Activated naive CD4-positive, alpha-beta T cell treated with anti-CD3 and anti-CD28 coated beads, Interleukin-2, amount 10 ng/mL, durations not matched to agents 7 days and 5 days (primary cell): ENCODE results near the gene ROR1.

Experiments
- CTCF ChIA-PET: fragments of 350-600 bp; sonication (Branson Sonifier 250); formaldehyde crosslinking; loops from one replicate; lab custom pipeline; 2021; ENCODE audit warnings: antibody characterized with exemption; lab: Charles Lee
- DNase-seq: peaks from one replicate; pipeline ENCODE4 v3.0.0-alpha.2; 2020
- H3K27ac Mint-ChIP-seq: one replicate; pipeline ENCODE4 v1.8.0; 2021; ENCODE audit warnings: mild to moderate bottlenecking, moderate library complexity, mixed read lengths
- H3K27me3 Mint-ChIP-seq: one replicate; pipeline ENCODE4 v1.8.0; 2021; ENCODE audit warnings: mild to moderate bottlenecking, mixed read lengths
- H3K36me3 Mint-ChIP-seq: one replicate; pipeline ENCODE4 v1.8.0; 2021; ENCODE audit warnings: mixed read lengths
- H3K4me1 Mint-ChIP-seq: one replicate; pipeline ENCODE4 v1.8.0; 2021; ENCODE audit warnings: mixed read lengths
- H3K4me3 Mint-ChIP-seq: one replicate; pipeline ENCODE4 v1.8.0; 2021; ENCODE audit warnings: mild to moderate bottlenecking, moderate library complexity, mixed read lengths
- H3K9me3 Mint-ChIP-seq: one replicate; pipeline ENCODE4 v1.8.0; 2021; ENCODE audit warnings: mixed read lengths

Gene ROR1

DNA sequence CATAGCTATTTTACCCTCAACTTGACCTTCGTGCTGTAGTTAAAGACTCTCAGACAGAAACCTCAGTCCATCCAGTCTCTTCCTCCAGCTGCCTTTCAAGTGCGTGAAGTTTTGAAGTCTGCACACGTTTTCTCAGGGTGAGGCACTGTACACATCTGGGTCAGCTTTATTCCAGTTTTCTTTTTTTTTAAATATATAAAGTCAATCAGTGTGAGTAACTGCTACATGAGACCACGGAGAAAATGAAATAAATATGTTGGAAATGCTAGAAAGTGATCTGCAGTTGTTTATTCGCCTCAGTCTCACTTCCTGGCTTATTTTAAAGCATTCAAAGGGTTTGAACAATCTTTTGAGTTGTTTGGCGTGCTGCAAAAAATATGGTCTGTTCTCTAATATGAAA is 135.7 kb downstream of the ROR1 start:
- Mint-ChIP-seq H3K4me1 (no peaks in the 10 kb centered on the region), H3K27me3 (peaks cover 9% of the 10 kb centered on the region), H3K9me3 (no peaks in the 10 kb centered on the region), H3K36me3 (no peaks in the 10 kb centered on the region), H3K27ac (no peak overlapping the region), H3K4me3 (no peak overlapping the region)
- no peak for DNase-seq
- CTCF ChIA-PET, result interaction anchor here (1.8 kb wide), 1 partner anchor 218 kb away, joined by 4 read pairs; no protein-coding TSS in a partner anchor

DNA sequence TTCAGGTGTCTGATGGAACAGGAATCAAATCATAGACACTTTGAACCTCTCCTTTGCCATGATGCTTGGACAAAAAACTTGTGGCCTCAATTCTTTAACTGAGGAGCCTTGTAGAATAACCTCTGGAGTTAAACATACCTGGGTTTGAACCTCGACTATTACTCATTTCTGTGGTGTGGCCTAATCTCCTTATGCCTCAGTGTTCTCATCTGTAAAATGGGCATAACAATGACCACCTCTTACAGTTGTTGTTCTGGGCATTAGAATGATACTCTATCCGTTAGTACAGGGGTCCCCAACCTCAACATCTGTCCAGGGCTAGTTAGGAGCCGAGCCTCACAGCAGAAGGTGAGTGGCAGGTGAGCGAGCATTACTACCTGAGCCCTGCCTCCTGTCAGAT is 137.2 kb downstream of the ROR1 start:
- CTCF ChIA-PET, result no interaction called here
- Mint-ChIP-seq H3K36me3 (no peaks in the 10 kb centered on the region), H3K27ac (no peak overlapping the region), H3K27me3 (peaks cover 13% of the 10 kb centered on the region), H3K4me1 (no peaks in the 10 kb centered on the region), H3K4me3 (no peak overlapping the region), H3K9me3 (no peaks in the 10 kb centered on the region)
- no peak for DNase-seq

DNA sequence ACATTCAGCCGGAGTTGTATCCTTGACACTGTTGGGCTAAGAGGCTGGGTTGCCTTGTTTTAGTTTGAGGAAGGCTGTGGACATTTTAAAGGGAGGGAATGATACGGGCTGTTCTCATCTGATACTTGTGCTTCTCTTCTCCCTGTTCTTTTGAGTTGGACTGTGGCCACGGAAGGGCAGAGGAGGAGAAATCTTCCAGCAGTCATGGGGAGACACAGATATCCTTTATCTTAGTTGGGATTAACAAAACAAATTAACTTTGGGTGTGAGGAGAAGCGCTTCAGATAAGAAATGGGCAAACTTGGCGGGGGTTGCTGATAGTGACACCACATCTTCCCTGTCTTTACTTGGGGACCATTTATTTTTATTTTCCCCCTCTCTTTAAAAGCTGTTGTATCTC is 138.8 kb downstream of the ROR1 start:
- peaks cover 13% of the 10 kb centered on the region for H3K27me3 Mint-ChIP-seq
- no peak overlapping the region for H3K4me3 Mint-ChIP-seq
- no peaks in the 10 kb centered on the region for H3K36me3 Mint-ChIP-seq
- H3K27ac Mint-ChIP-seq, result no peak overlapping the region
- DNase-seq, result no peak
- CTCF ChIA-PET, result no interaction called here
- H3K4me1 Mint-ChIP-seq, result no peaks in the 10 kb centered on the region
- H3K9me3 Mint-ChIP-seq, result no peaks in the 10 kb centered on the region

DNA sequence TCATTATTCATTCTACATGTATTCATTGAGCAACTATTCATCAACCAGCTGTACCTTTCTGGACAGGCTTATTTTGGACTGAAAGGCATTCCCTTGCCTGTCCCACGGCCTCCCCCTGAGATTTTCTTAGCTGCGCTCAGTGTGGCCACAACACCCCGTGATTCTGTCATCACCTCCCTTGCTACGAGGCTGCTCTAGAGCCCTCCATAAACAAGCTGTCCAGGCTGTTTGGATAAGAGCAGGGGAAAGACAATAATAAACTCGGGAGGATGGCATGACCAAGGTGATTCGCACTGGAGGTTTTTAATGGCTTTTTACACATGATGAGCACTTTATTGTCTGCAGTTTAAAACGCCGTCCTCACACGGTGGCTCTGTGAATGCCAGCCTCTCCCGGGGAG is 139.7 kb downstream of the ROR1 start:
- CTCF ChIA-PET, result interaction anchor here (2.2 kb wide), 1 partner anchor 222 kb away, joined by 8 read pairs; no protein-coding TSS in a partner anchor
- peaks cover 13% of the 10 kb centered on the region for H3K27me3 Mint-ChIP-seq
- no peak overlapping the region for H3K27ac Mint-ChIP-seq
- no peak overlapping the region for H3K4me3 Mint-ChIP-seq
- no peaks in the 10 kb centered on the region for H3K9me3 Mint-ChIP-seq
- no peaks in the 10 kb centered on the region for H3K4me1 Mint-ChIP-seq
- DNase-seq, result no peak
- no peaks in the 10 kb centered on the region for H3K36me3 Mint-ChIP-seq

DNA sequence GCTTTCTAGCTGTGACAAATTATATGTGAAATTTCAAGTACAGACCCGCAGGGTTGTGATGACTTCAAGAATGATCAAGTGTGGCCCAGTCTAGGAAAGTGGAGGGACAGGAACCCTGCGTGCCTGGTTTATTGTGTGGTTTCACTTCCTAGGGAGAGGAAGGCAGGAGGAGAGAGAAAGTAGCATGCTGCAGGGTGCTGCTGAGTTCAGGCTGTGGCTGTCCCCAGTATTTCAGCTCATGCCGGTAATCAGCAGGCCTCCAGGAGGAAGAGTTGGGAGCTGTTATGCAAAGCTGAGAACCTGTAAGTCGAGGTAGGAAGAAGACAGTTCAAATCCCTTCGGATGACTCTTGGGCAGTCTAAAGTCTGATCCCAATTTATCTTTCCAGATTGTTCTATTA is 140.4 kb downstream of the ROR1 start:
- DNase-seq, result no peak
- Mint-ChIP-seq H3K4me1 (no peaks in the 10 kb centered on the region), H3K27ac (no peak overlapping the region), H3K9me3 (no peaks in the 10 kb centered on the region), H3K4me3 (no peak overlapping the region), H3K27me3 (peaks cover 13% of the 10 kb centered on the region), H3K36me3 (no peaks in the 10 kb centered on the region)
- CTCF ChIA-PET, result interaction anchor here (1.5 to 2.2 kb wide), 2 partner anchors 223 kb away, joined by 3 to 8 read pairs; no protein-coding TSS in a partner anchor

DNA sequence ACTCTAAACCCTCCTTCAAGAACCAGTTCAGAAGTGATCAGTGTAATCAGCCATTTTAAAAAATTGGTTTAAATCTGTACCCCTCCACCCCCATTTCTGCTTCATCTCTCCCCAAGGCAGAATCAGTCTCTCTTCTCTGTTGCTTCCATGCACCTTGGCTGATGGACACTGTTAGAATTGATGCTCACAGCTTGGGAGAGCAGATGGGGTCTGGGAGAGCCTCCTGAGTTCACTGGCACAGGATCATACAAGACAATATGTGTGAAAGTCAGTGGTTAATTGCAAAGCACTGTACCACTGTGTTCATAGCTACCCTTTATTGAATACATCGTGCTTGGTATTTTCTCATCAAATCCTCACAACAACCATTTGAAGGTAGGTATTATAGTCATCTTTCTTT is 140.9 kb downstream of the ROR1 start:
- Mint-ChIP-seq H3K27ac (no peak overlapping the region), H3K9me3 (no peaks in the 10 kb centered on the region), H3K27me3 (peaks cover 13% of the 10 kb centered on the region), H3K36me3 (no peaks in the 10 kb centered on the region), H3K4me3 (no peak overlapping the region), H3K4me1 (no peaks in the 10 kb centered on the region)
- CTCF ChIA-PET, result interaction anchor here (1.5 to 2.2 kb wide), 2 partner anchors 223 kb away, joined by 3 to 8 read pairs; no protein-coding TSS in a partner anchor
- no peak for DNase-seq

DNA sequence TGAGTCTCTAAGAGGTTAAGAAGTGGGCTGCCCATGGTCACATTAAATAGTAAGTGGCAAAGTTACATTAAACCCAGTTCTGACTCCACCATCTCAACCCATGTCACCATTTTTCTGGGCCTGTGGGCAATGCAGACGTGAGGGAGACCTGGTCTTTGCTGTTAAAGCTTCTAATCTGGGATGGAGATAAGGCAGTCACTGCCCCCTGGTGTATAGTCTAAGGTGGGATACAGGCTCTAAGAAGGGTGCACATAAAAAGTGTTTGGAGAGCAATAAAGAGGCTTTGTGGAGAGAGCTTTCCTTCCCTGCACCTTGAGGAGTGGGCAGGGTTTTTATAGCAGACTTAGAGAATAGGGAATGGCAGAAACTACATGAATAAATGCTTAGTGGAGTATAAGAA is 141.3 kb downstream of the ROR1 start:
- H3K27ac Mint-ChIP-seq, result no peak overlapping the region
- no peaks in the 10 kb centered on the region for H3K4me1 Mint-ChIP-seq
- no peaks in the 10 kb centered on the region for H3K36me3 Mint-ChIP-seq
- CTCF ChIA-PET, result interaction anchor here (1.5 to 2.2 kb wide), 2 partner anchors 222 to 223 kb away, joined by 3 to 8 read pairs; no protein-coding TSS in a partner anchor
- H3K4me3 Mint-ChIP-seq, result no peak overlapping the region
- H3K27me3 Mint-ChIP-seq, result peaks cover 13% of the 10 kb centered on the region
- no peaks in the 10 kb centered on the region for H3K9me3 Mint-ChIP-seq
- DNase-seq, result no peak

DNA sequence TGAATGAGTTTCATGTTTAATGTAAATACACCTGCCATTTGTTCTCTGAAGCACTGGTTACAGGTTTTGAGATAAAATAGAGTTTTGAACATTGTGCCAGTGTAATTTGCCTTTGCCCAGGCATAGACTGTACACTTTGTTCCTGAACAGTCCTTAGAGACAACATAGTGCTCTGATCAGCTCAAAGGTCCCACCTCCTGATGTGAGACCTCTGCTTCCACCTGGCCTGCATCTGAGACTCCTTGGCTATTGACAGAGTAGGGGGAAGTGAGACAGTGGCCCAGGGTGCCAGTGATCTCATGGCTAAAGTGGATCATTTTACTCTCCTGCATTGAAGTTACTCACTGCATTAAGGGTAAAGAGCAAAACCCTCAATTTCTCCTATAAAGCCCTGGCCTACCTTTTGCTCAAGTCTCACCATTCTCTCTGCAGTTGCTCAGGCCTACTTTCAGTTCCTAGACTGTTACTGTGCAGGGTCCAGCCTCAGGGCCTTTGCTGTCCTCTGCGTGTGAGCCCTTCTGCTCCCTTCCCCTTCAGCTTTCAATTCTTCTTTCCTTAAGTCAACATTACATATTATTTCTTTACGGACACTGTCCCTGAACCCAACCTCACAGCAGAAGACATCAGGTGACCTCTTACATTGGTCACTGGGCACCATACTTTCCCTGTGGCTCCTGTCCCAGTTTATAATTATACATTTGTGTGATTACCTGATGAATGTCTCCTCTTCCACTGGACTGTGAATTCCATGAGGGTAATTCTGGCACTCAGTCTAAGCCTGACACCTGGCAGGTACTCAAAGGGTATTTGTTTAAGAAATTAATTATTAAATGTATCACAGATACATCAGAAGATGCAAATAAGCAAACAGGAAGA is 142.9 kb downstream of the ROR1 start:
- Mint-ChIP-seq H3K4me3 (no peak overlapping the region), H3K27me3 (peaks cover 13% of the 10 kb centered on the region), H3K27ac (no peak overlapping the region), H3K4me1 (no peaks in the 10 kb centered on the region), H3K36me3 (no peaks in the 10 kb centered on the region), H3K9me3 (no peaks in the 10 kb centered on the region)
- CTCF ChIA-PET, result interaction anchor here (0.6 kb wide), 1 partner anchor 1437 kb away, joined by 3 read pairs; no protein-coding TSS in a partner anchor
- no peak for DNase-seq

DNA sequence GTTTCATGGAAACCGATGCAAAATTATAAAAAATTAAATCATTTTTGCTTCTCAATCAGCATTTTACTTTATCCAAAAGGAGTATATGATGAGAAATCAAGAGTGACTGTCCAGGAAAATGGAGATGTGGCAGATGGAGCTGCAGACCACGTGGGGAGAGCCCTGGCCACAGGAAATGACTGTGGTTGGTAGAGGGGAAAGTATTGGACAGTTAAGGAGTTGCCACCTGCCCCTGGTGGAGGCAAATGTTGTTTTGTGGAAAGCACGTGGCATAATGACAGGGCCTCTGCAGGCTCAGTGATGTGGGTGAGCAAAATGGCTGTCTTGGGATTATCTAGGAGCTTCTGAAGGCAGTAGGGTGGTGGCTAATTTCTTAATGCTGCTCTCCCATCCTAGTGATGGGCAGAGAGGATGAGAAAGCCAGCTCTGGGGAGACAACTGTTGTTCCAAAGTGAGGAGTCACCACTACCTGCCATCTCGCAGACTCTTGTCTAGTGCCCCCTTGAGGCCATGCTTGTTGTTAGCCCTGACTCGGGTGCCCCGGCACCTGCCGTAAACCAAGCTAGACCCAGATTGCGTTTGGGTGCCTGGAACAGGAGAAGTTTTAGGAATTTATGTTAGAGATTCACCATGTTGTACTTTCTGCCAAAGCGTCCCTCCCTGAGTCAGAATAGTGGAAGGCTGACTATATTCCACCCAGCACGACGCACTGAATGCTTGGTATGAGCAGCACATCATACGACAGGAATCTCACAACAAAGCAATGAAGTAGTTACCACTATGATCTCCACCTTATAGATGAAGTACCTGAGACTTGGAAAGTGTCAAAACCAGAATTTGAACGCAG is 144.0 kb downstream of the ROR1 start:
- H3K27ac Mint-ChIP-seq, result no peak overlapping the region
- CTCF ChIA-PET, result interaction anchor here (0.7 to 1.6 kb wide), 3 partner anchors 219 to 301 kb away, joined by 3 to 7 read pairs (median 3); no protein-coding TSS in a partner anchor
- peak; percentile 28 for DNase-seq

DNA sequence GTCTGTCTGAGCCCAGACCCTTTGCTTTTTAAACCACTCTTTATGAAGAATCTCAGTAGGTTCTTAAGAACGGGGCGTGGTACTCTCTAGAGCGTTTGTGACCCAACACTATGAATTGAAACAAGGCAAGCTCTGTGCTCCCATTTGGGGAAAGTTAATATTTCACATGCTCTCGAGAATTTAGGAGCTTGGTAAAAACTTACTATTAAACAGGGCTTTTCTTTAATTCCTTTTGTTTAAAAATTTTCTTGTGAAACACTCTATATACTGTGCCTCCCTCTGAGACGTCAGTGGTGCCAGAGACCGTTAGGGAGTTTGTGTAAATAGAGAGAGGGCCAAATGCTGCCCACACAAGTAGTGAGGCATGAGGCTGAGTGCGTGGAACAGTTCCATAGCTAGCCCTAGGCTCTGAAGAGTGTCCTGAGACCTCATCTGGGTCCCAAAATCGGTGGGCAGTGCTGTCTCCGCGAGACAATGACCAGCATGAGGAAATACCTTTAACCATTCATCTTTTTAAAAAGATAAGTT is 144.7 kb downstream of the ROR1 start:
- peaks cover 12% of the 10 kb centered on the region for H3K27me3 Mint-ChIP-seq
- no peaks in the 10 kb centered on the region for H3K36me3 Mint-ChIP-seq
- H3K4me3 Mint-ChIP-seq, result no peak overlapping the region
- no peak overlapping the region for H3K27ac Mint-ChIP-seq
- no peak for DNase-seq
- H3K4me1 Mint-ChIP-seq, result no peaks in the 10 kb centered on the region
- CTCF ChIA-PET, result interaction anchor here (1.6 kb wide), 1 partner anchor 227 kb away, joined by 7 read pairs; no protein-coding TSS in a partner anchor
- H3K9me3 Mint-ChIP-seq, result no peaks in the 10 kb centered on the region

More for the DNA sequence above, 144.0 kb downstream of the ROR1 start:
- Mint-ChIP-seq H3K27me3 (peaks cover 13% of the 10 kb centered on the region), H3K4me3 (no peak overlapping the region), H3K9me3 (no peaks in the 10 kb centered on the region), H3K36me3 (no peaks in the 10 kb centered on the region), H3K4me1 (no peaks in the 10 kb centered on the region)

DNA sequence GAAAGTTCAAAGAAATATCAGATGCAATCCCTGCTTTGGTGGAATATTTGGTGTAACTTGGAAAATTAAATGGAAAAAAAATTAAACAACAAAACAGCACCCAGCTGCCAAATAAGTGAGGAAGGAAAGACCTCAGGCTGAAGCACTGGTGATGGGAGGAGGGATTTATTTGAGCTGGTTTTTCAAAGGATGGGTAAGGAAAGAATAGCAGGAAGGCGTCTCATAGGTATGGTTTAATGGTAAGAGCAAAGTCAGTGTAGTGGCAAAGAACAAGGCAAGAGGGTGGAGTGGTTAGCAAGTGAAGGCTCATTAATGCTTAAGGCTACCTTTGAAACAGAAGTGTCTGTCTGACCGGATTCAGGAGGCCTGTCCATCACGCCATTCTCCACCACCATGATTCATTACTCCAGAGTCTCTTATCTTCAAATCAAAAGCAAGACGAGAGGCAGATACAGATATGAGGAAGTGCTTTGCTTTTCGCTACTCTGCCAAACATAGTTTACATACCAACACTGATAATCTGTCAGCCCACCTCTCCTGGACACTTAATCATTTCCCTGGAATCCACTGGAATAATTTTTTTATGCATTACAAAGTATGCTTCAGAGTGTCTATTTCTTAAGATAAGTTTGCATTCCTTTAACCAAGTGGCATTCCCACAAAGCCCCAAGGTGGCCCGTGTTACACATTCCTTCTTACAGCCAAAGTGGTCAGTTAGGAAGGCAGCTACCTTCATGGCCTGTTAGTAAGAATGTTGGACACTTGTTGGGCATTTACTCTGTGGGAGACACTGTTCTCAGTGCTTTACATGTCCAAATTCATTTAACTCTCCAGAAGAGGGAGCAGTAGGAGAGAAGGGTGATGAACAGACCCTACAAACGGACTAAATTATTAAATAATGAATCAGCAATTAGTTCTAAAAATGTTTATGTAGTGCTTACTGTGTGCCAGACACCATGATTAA is 146.6 kb downstream of the ROR1 start:
- Mint-ChIP-seq H3K27me3 (no peaks in the 10 kb centered on the region), H3K4me3 (no peak overlapping the region), H3K4me1 (no peaks in the 10 kb centered on the region), H3K9me3 (no peaks in the 10 kb centered on the region), H3K27ac (no peak overlapping the region), H3K36me3 (no peaks in the 10 kb centered on the region)
- CTCF ChIA-PET, result interaction anchor here (1.1 to 1.2 kb wide), 2 partner anchors 44 to 304 kb away, joined by 3 read pairs; no protein-coding TSS in a partner anchor
- no peak for DNase-seq

DNA sequence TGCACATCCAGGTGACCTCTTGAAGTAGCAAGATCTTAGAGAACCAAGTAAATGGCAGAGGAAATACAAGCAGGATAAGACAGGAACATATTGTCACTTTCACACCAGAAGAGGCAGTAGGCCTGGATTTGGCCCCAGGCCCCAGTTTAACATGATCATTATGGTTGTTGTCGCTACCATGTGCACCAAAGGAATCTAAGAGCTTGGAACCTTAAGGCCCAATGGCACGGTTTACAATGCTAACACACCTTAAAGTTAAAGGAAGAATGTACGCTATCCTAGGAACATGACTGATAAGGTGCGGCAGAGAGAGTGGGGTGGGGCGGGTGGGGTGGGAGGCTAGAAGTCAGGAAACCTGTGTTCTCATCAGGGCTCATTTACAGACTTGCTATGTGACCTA is 147.5 kb downstream of the ROR1 start:
- no peaks in the 10 kb centered on the region for H3K27me3 Mint-ChIP-seq
- no peaks in the 10 kb centered on the region for H3K9me3 Mint-ChIP-seq
- no peak overlapping the region for H3K27ac Mint-ChIP-seq

DNA sequence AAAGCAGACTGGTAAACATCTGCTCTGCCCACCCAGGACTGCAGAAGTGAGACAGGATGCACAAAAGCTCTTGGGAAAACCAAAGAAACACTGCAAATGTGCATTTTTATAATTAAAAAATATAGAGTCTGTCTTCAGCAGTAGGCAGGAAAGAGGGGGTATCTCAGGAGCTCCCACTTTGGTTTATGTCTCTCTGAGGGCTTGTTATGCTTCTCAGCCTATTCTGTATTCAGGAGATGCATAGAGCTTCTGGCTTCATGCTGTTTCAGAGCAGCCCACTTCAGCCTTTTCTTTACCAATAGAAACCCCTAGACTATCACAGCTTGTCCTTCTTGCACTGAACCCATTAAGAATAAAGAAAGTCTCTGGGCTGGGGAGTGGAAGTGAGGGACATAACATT is 148.0 kb downstream of the ROR1 start:
- no peaks in the 10 kb centered on the region for H3K27me3 Mint-ChIP-seq
- DNase-seq, result no peak
- no peaks in the 10 kb centered on the region for H3K9me3 Mint-ChIP-seq
- H3K27ac Mint-ChIP-seq, result no peak overlapping the region
- no peaks in the 10 kb centered on the region for H3K4me1 Mint-ChIP-seq
- CTCF ChIA-PET, result interaction anchor here (1.0 to 1.2 kb wide), 2 partner anchors 14 to 46 kb away, joined by 3 to 5 read pairs; no protein-coding TSS in a partner anchor
- no peak overlapping the region for H3K4me3 Mint-ChIP-seq
- H3K36me3 Mint-ChIP-seq, result no peaks in the 10 kb centered on the region

More for the DNA sequence above, 147.5 kb downstream of the ROR1 start:
- H3K4me3 Mint-ChIP-seq, result no peak overlapping the region
- CTCF ChIA-PET, result interaction anchor here (1.0 to 1.2 kb wide), 2 partner anchors 14 to 45 kb away, joined by 3 to 5 read pairs; no protein-coding TSS in a partner anchor
- no peak for DNase-seq
- no peaks in the 10 kb centered on the region for H3K4me1 Mint-ChIP-seq
- H3K36me3 Mint-ChIP-seq, result no peaks in the 10 kb centered on the region
